SW 1271 (cell line): ENCODE results near the gene AMPH.
A peak's percentile ranks its signal among the peaks of the same experiment; 100 is the strongest.

ENCODE experiments used
- DNase-seq, 2 experiments: peaks; one replicate each; lab custom pipeline; 2025; lab: John Stamatoyannopoulos, UW

Gene AMPH

DNA sequence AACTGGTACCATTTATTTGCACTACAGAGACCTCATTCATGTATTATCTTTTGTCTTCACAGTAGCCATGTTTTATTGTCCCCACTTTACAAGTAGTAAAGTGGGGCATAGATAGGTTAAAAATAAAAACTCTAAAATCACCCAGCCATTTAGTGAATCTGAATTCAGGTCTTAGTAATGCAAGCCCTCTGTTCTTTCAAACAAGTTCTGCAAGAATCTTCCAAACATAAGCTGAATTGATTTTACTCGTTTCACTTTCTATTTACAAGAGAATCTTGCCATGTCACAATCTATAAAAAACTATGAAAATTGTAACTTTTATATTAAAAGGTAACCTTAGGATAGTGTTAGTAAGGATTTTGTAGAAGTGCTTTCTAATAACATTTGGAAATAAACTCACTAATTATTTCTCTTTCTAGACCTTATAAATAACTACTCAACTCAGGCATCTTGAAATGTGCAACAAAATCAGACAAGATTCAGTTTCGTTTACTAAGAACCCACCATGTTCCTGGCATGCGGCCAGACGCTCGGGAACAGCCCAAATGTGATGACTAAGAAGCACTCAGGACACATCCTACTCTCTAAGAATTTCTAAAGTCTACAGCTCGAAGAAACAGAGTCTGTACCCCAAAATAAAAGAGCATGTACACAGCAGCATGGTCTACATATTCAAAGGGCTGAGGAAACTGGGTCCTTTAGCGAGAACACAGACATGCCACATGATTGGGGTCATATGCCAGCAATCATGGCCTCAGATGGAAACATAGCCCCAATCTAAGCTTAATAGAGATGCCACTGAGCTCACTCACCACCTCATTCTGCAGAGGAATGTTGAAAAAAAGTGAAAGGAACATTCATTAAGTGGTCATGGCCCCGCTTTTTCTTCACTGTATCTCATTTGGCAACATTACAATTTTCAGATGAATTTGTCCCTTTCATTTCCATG is 167.6 kb downstream of the AMPH start:
- DNase-seq, result no peak

GRCh38 chr7:38462819-38463218 is 168.4 kb downstream of the AMPH start:
- no peak for DNase-seq

- no peak for DNase-seq
Observed at GRCh38 chr7:38461887-38462286, 169.3 kb downstream of the AMPH start.

GRCh38 chr7:38453826-38454225 is 177.3 kb downstream of the AMPH start:
- DNase-seq, result no peak

DNA sequence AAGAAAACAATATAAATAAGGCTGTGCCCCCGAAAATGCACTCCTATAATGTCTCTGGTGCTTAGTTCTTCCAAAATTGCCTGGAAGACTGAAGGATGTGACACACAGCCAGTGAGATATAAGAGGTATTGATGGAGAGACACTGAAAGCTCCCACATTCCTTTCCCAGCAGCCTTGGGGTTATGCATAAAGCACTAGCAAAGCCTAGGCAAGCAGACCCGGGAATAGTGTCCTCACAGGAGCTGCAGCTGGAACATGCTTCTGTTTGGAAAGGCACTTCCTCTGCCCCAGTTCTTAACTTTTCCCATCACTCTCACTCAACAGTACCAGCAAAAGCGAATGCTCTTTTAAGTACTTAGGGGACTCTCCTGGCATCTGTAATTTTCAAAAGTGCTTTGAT is 178.0 kb downstream of the AMPH start:
- DNase-seq, result no peak

- DNase-seq, result no peak
Observed at GRCh38 chr7:38452681-38453108, 178.5 kb downstream of the AMPH start.

- peak in 1 of 2 experiments; percentile 16 for DNase-seq
Observed at GRCh38 chr7:38451840-38452239, 179.3 kb downstream of the AMPH start.

- no peak for DNase-seq
Observed at GRCh38 chr7:38448584-38449234, 182.5 kb downstream of the AMPH start.

GRCh38 chr7:38448054-38448453 is 183.1 kb downstream of the AMPH start:
- no peak for DNase-seq

GRCh38 chr7:38438970-38439369 is 192.2 kb downstream of the AMPH start:
- no peak for DNase-seq

DNA sequence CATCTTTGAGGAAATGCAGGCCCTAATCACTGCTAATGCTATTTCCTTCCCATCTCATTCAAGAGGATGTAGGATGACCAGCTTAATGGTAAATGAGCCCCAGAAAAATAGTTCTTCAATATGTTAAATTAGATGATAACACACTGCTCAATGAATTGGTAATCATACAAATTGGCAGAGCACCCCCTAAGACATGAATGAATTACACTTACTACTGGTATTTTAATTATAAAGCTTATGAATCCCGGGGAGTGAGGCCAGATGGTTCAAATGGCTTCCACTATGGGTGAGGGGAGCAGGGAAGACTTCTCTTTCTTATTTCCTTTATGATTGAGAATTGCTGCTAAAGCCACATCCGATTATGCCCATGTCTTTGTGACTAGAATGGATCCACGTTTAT is 198.5 kb downstream of the AMPH start:
- no peak for DNase-seq

GRCh38 chr7:38432080-38432479 is 199.1 kb downstream of the AMPH start:
- no peak for DNase-seq

GRCh38 chr7:38429057-38429456 is 202.1 kb downstream of the AMPH start:
- DNase-seq, result no peak

DNA sequence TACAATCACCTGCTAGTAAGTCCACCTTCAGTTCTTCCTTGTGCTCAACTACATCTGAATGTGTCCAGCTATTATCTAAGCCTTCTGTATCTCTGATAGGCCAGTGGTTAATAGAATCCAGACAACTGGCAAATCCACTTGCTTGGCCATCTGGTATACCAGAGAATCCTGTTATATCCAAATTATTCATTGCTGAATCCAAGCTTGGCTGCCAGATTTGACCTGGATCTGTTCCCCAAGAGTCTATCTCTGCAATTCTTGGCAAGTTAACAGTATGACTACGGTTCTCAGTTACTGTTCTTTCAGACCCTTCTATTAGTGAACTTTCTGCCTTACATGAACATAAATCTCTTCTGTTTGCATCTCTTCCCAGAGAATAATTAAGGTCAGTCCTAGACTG is 203.1 kb downstream of the AMPH start:
- DNase-seq, result no peak

GRCh38 chr7:38427279-38427955 is 203.8 kb downstream of the AMPH start:
- DNase-seq, result no peak

GRCh38 chr7:38425509-38425908 is 205.7 kb downstream of the AMPH start:
- no peak for DNase-seq

DNA sequence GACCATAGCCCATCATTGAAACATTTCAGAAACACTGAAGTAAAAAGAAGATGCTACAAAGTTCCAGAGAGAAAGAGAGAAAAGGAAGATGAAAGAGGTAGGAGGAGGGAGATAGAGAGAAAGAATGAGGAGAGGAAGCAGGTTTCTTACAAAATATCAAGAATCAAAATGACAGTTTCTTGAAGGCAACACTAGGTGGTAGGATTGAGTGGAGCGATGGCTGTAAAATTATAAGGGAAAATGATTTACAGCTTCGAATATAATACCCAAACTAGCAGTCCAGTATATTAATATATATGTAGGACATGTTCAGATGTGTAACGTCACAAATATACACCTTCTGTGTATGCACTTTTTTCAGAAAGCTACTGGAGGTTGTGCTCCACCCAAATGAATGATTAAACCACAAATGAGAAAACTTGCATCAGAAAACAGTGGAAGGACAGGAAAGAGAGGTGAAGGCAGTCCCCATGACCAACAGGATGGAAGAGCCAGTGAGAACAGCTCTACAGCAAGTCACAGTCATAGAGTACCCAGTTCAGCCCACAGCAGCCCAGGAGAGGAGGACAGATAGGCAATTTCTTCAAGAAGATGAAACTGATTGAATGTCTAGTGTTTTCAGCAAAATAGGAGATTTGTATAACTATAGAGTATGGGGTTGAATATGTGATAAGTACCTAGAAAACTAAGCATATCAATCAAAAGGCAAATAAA is 206.3 kb downstream of the AMPH start:
- peak in 1 of 2 experiments; percentile 2 for DNase-seq

GRCh38 chr7:38413784-38414183 is 217.4 kb downstream of the AMPH start:
- DNase-seq, result no peak

GRCh38 chr7:38411404-38411803 is 219.8 kb downstream of the AMPH start:
- DNase-seq, result peak in 1 of 2 experiments; percentile 0

GRCh38 chr7:38410056-38410455 is 221.1 kb downstream of the AMPH start:
- no peak for DNase-seq

- no peak for DNase-seq
Observed at GRCh38 chr7:38409531-38409930, 221.6 kb downstream of the AMPH start.

DNA sequence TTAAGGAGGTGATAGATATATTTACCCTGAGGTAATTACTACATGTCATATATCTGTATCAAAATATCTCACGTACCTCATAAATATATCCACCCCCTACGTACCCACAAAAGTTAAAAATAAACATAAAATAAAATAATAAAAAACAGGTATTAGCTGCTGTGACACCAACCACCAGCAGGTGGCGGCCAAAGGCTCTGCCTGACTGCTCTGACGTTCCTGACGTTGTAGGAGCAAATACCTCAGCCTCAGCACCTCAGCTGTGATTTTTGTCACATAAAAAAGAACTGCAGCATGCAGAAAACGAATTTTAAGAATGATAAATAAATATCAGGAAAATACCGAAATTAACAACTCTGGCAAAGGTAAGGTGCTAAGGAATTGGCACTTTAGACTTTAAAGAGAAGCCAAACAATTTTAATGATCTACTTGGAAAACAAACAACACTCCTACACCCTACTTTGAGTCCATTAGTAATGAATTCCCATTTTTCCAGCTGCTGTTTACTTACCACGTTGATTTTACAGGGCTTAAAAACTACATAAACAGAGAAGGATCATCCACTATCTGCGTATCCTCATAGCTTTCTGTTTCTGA is 232.3 kb downstream of the AMPH start:
- peak in 1 of 2 experiments; percentile 35 for DNase-seq
